NCI-H2029 (cell line): ENCODE results near the gene GCGR.

Experiments
- DNase-seq: peaks from one replicate; lab custom pipeline; 2025; lab: John Stamatoyannopoulos, UW

The GCGR gene

GRCh38 chr17:81803728-81804558 lies at the start of gene GCGR:
TSS of gene GCGR (plus strand) at chr17:81804150. CDS start at chr17:81809019, 4,869 bp downstream.
- DNase-seq: no peak

GRCh38 chr17:81792675-81793615 lies 11.0 kb upstream of the GCGR start:
- no peak for DNase-seq

GRCh38 chr17:81794074-81794476 lies 9.9 kb upstream of the GCGR start:
- no peak for DNase-seq

- DNase-seq: no peak
These were observed 9.4 kb upstream of the GCGR start for GRCh38 chr17:81794509-81794908.

GRCh38 chr17:81801327-81801726 lies 2.6 kb upstream of the GCGR start:
- DNase-seq: no peak

GRCh38 chr17:81802048-81802758 lies 1.7 kb upstream of the GCGR start:
- DNase-seq: no peak

- no peak for DNase-seq
These were observed 900 bp upstream of the GCGR start for GRCh38 chr17:81802856-81803643.

- no peak for DNase-seq
These were observed 829 bp downstream of the GCGR start for GRCh38 chr17:81804559-81805399.

- DNase-seq: no peak
These were observed 1.9 kb downstream of the GCGR start for GRCh38 chr17:81805707-81806460.

GRCh38 chr17:81806461-81807209 lies 2.7 kb downstream of the GCGR start:
- no peak for DNase-seq

GRCh38 chr17:81807210-81807719 lies 3.3 kb downstream of the GCGR start:
- no peak for DNase-seq

GRCh38 chr17:81807839-81808238 lies 3.9 kb downstream of the GCGR start:
- no peak for DNase-seq

- DNase-seq: no peak
These were observed 5.0 kb downstream of the GCGR start for GRCh38 chr17:81808778-81809555.

GRCh38 chr17:81809556-81809998 lies 5.6 kb downstream of the GCGR start:
- DNase-seq: no peak

GRCh38 chr17:81810476-81810875 lies 6.5 kb downstream of the GCGR start:
- no peak for DNase-seq

GRCh38 chr17:81810892-81811704 lies 7.1 kb downstream of the GCGR start:
- DNase-seq: no peak
